ENCODE data around the gene RGS7BP.
"Not testable (repeated sequence)": the region's sequence is repeated elsewhere in the genome, so short reads cannot be mapped to it uniquely, and the experiment has no call there.

Gene RGS7BP

DNA sequence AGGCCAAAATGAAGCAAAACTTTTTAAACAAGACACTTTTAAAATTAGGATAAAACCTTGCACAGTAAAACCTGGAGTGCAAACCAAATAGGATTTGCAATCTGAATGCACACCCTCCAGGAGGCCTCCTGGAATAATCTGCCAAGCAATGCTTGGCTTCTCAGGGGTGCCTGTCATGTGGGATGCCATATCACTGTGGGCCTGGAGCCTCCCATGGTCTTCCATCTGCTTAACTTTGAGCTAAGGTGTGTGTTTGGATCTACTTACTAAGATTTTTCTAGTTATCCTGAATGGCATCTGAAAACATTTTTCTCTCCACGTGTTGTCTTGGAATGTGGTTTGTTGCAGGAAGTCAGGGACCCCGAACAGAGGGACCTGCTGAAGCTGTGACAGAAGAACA lies 52.1 kb downstream of the RGS7BP start:
- FAIRE-seq (no peak), DNase-seq (ENCODE audit: insufficient read length, low spot score) (no peak)

DNA sequence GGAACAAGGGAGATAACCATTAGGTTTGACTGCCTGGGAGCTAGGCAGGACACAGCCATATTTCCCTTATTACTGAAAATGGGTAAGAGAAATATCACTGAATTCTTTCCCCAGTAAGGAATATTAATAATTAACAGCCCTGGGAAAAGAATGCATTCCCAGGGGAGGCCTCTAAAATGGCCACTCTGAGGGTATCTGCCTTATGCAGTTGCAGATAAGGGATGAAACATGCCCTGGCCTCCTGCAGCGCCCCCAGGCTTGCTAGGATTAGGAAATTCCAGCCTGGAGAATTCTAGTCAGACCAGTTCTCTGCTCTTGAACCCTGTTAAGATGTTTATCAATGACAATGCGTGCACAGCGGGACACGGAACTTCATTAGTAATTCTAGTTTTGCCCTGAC lies 52.8 kb downstream of the RGS7BP start:
- FAIRE-seq = not testable (repeated sequence)

DNA sequence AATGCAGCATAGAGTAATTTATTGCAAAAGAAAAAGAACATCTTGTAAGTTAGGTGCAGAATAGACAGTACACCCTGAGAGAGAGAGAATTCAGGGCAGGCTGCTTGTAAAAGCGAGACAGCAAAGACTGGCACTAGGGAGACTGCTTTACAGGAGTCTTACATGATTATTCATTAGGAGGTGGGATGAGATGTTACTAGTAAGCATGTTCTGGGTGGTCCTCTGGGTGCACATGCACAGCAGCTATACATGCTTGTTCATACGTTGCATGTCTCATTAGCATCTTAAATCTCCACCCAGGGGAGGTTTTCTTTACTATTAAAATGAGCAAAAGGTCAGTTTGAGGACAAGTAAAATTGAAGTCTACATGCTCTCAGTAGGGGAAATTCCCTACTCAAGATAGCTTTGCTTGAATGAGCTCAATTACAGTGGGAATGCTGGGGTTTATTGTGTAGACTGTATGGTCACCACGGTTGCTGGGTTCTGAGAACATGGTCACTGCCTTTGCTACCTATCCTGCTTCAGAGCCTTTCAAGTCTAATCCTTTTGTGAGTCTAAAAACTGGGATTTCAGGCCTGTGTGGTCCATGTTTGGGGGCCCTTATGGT lies 60.6 kb downstream of the RGS7BP start:
- FAIRE-seq (no peak), DNase-seq (ENCODE audit: insufficient read length, low spot score) (no peak)

More for the DNA sequence above, 52.8 kb downstream of the RGS7BP start:
- DNase-seq (ENCODE audit: insufficient read length, low spot score) = not testable (repeated sequence)

DNA sequence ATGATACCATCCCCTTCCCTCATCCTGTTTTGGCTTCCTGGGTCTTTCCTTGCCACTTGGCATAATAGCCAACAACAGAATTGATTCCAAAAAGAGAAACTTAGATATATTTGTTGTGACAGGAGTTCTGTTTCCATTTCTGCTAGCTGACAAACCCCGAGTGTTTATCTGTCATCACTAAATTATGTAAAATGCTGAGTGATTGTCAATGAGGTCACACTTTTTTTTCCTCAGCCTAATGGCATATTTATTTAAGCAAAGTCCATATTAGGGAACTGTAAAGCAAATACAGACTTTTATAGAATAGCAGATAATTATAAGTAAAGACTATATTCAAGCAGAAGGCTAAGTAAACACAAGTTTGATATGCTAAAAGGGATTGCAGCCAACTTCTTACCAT lies 64.0 kb downstream of the RGS7BP start:
- DNase-seq (ENCODE audit: insufficient read length, low spot score) (no peak), FAIRE-seq (no peak)

DNA sequence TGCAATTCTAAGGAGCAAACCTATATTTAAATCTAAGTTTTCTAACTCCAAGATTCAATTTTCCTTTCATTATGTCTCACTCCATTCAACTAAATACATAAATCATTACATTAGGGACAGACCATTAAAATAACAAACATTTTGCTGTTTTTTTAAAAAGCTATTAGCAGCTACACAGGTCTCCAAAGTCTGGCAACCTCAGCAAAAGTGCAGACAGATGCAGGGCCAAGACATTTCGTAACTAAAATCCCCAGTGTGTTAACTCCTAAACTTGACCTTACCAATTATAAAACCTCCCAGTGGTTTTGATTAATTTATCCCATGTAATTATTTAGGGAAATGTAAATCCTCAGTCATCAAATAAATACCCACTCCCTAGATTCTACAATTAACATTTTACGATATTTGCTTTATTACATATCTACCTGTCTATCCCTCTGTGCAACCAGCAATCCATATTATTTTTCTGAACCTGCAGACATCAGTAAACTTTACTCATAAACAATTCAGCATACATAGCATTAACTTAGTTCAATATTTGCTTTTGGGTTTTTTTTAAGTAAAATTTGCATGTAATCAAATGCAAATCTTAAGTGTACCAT lies 64.7 kb downstream of the RGS7BP start:
- no peak for FAIRE-seq
- DNase-seq (ENCODE audit: insufficient read length, low spot score) = no peak

DNA sequence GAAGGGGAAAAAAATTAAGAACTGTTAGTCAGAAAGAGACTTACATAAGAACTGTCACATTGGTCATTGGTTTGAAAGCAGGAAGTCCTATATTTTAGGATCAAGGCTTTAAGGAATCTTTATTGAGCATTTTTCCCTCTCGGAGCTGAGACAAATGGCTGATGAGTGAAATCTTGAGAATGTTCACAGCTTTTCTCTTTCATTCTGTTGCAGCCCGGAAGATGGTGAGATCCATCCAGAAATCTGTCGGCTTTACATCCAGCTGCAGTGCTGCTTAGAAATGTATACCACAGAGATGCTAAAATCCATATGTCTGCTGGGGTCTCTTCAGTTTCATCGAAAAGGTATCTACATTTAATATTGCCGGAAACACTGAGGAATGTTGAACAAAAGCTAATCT lies 69.7 kb downstream of the RGS7BP start:
- no peak for FAIRE-seq

DNA sequence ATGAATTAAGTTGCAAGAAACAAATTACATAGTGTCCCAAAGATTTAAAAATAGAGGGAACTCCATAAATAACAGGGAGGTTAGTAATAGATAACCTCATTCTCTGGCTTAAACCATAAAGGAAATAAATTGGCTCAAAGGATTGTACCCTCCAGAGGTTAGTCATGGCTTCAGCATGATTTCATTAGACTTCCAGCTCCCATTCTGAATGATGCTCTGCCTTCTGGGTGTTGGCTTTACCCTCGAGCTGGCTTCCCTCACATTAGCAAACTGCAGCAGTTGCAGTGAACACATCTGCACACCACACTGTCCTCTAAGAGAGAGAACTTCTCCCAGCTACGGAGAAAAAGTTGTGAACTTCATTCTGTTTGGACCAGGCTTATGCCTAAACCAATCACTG lies 70.4 kb downstream of the RGS7BP start:
- no peak for FAIRE-seq
- DNase-seq (ENCODE audit: insufficient read length, low spot score) = no peak

More for the DNA sequence above, 69.7 kb downstream of the RGS7BP start:
- DNase-seq (ENCODE audit: insufficient read length, low spot score) = no peak

DNA sequence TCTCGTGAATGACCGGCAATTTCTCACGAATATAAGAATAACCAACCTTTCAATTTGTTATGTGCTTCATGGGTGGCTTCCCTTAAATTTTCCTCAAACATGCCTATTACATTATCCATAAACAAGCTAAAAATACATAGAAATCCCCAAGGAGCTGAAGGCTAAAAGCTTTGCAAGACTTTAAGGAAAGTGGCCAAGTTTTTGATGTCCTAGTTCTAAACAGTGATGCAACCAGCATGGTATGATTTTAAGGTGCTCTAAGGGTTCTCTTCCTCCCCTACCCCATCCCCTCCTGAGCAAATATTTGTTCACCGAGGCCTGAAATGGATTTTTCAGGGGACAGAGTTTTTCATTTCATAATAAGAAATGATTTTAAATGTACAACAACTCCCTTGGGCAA lies 79.8 kb downstream of the RGS7BP start:
- FAIRE-seq = no peak
- DNase-seq (ENCODE audit: insufficient read length, low spot score) = no peak

DNA sequence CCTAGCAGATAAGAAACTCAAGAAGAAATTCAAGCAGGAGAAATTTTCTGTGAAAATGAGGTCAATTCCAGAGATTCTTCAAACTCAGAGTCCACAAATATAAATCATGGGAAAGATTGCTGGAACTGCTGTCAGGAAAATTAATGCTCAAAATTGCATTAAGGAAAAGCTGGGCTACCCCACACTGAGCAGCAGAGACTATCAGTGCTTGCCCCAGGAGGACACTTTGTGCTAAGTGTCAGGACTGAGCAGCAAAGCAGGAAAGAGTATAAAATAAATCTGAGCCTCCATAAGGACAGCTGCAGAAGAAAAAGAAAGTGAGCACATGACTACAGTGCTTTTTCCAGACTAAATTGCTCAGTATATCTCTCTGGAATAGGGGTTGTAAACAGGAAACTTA lies 81.6 kb downstream of the RGS7BP start:
- DNase-seq (ENCODE audit: insufficient read length, low spot score) (no peak), FAIRE-seq (no peak)

DNA sequence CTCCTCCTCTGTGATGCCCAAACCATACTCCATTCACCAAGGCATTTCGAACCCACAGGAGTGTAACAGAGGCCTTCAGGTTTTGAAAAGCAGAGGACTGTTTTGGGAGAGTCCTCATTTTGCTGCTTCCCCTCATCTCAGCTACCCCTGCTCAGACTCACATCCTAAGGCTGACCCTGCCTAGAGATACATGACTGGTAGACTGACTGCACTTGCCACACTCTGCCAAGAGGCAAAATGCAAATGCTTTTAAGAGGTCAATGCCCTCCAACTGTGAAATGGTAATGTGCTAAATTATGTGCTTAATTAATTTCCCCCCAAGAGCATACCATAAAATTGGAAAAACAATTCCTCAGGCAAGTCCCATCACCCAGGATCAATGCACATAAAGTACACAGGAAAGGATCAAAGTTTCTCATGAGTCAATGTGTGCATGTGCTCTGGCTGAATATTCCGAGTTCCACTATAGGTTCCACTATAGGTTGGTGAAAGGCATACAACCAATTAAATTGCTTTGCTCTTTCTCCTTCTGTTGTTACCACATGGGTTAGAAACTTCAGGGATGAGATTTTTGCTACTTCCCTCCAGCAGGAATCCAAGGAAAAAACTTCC lies 87.0 kb downstream of the RGS7BP start:
- FAIRE-seq = no peak
- no peak for DNase-seq (ENCODE audit: insufficient read length, low spot score)

DNA sequence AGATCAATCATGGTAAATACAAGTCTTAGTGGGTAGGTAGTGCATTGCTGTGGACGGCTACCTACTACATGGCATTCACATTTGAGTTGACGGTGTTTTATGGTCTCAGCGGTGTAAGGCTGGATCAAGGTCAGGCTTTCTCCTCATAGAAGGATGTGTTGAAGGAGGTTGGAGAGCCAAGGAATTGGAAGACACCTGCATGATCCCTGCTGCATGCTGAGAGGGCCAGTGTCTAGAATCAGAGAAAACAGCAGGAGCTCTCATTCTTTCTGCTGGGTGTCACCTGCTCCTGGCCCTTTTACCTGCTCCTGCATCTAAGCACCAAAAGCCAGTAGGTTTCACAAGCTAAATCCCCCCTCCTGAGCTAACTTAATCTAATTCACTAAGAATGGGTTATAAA lies 88.2 kb downstream of the RGS7BP start:
- FAIRE-seq = no peak
- no peak for DNase-seq (ENCODE audit: insufficient read length, low spot score)

DNA sequence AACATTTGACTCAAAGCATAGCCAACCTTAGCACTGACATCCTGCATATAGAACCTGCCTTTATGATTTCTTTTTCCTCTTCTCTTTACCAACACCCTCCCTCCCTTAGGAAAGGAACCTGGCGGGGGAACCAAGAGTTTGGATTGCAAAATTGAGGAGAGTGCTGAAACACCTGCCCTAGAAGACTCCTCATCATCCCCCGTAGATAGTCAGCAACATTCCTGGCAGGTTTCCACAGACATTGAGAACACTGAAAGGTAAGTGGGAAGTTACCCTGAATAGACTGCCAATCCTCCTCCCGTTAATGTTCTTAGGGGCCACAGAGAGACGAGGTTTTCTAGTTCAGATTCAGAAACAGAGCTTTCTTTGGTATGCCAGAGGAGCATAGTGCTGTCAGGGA lies 88.8 kb downstream of the RGS7BP start:
- DNase-seq (ENCODE audit: insufficient read length, low spot score) = no peak
- FAIRE-seq = no peak

DNA sequence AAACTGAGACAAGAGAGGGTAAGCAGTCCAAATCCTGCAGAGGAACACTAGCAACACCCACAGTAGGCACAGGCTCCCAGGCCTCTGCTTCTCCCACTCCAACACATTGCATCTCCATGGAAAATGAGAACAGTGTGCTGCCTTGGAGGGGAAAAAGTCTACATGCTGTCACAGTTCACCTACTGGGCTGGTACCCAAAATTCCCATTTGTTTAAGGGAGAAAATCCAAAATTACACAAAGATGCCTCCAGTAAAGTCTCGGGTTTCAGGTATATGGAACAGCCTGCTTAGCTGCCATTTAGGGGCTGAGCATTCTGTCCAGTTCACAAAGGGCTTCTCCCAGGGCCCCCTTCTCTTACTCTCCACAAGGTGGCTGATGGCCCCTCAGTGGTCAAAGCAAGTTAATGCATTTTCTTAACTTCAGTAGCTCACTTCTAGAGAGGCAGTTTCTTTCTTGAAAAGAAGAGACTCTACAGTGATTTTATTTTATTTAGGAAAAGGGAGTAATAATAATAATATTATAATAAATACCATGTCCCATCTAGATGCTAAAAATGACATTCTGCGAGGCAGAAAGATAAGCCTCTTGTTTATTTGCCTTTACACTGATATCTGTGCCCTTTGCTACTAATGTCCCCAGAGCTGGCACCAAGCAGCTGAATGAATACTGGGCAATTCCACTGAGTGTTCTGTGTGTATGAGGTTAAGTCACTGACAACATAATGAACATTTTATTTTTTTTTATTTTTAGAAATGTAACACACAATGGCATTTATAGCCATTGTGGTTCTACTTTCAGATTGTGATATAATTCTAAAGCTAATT lies 89.4 kb downstream of the RGS7BP start:
- DNase-seq (ENCODE audit: insufficient read length, low spot score) = no peak
- no peak for FAIRE-seq

DNA sequence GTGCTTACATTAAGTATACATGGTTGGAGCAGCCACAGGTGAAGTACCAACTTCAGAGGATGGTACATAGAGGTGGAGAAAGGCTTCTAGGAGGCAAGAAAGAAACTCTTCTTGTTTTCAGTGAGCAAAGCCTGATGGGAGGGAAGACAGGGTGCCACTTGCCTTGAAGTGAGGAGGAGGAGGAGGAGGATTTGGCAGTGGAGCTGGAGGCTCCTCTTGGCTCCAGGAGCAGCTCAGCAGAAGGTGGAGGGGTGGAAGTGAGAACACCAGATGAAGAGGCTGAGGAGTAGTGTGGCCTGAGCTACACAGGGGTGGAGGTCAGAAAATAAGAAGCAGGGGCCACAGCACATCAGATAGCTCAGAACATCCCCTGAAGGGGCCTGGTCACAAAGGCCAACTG lies 93.4 kb downstream of the RGS7BP start:
- FAIRE-seq (no peak), DNase-seq (ENCODE audit: insufficient read length, low spot score) (no peak)

DNA sequence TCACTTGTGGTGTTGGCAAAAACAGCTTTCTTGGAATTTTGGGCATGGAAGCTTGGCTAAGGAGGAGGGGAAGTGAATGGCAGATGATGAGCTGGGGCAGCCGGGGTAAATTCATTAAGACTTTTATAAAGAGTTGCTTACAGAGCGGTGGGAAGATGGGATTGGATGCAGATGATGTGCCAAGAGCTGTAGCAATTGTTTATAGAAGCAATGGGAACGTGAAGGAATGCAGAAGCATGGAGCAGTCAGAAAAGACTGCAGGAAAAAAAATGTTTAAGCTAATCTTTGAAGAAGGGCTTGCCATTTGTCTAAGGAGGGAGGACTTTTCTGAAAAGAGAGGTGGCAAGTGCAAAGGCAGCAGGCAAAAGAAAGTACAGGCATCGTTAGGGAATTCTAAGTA lies 97.9 kb downstream of the RGS7BP start:
- FAIRE-seq = no peak
- DNase-seq (ENCODE audit: insufficient read length, low spot score) = no peak

DNA sequence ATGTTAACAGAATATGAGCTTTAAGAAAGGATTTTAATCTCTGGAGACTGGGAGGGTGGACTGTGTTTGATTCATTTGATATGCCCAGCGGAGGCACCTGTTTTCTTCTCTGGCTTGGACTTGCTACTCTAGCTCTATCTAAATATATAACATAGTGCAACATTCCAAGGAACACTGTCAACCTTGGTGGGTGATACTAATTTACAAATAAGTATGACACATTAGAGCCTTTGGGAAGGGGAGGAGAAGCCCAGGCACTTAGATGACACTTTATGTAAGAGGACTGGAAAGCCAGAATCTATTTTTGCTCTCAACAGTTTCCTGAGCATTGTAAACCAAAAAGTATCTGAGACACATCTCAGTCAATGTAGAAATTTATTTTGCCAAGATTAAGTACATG lies 101.1 kb downstream of the RGS7BP start:
- no peak for DNase-seq (ENCODE audit: insufficient read length, low spot score)
- FAIRE-seq = no peak

DNA sequence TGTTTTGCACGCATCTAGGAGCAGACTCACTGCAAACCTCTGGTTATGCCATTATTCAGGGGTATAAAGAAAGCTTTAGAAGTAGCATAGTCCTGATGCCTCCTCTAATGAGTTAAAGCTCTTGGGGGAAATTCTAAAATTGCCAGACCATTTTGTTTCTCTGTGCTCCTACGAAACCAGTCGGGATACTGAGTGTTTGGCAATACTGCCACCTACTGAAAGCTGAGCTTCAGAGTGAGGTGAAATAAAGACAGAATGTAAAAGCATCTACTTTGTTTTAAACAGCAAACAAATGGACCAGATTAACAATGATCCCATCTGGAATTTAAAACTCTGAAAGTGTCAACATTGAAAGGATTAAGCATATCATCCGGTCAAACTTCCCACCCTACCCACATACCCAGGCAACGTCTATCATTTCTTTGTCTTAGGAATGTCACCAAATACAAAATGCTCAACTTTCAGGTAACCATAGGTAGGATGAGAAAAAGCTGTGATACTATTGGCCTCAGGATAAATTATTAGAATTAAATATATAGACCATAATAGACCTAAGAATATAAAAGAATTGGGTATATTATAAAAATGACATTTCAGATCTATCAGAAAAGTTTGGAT lies 106.6 kb downstream of the RGS7BP start:
- FAIRE-seq (peak; percentile 81), DNase-seq (ENCODE audit: insufficient read length, low spot score) (no peak)

DNA sequence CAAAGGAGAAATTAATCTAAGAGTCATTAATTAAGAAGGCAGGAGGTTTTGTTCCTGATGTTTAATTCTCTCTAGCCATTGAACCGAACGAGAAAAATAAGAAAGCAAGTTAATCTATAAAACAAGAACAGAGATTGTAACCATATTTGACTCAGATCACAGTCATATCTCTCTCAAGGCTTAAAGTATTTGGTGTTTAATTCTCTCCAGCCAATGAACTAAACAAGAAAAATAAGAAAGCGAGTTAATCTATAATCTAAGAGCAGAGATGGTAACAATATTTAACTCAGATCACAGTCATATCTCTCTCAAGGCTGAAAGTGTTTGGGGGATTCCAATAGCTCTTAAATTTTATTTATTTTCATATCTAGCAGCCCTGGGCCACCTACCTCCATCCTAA lies 110.1 kb downstream of the RGS7BP start:
- no peak for FAIRE-seq
- no peak for DNase-seq (ENCODE audit: insufficient read length, low spot score)

DNA sequence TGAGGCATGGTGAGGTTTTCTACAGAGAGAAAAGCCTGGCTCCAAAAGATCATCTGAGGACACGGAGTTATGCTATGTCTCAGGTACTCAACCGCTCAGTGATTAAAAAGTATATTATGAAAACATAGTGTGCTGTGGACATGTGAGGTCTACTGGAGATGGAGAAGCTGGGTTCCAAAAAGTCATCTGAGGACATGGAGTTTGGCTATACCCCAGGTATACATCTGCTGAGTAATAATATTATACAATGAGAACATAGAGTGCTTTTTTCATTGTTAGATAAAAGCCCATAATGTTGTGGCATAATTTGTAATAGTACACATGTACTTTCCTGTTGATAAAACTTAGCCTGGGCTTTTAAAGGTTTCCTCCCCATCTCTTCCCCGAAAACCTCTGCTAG lies 113.8 kb downstream of the RGS7BP start:
- no peak for DNase-seq (ENCODE audit: insufficient read length, low spot score)
- no peak for FAIRE-seq

DNA sequence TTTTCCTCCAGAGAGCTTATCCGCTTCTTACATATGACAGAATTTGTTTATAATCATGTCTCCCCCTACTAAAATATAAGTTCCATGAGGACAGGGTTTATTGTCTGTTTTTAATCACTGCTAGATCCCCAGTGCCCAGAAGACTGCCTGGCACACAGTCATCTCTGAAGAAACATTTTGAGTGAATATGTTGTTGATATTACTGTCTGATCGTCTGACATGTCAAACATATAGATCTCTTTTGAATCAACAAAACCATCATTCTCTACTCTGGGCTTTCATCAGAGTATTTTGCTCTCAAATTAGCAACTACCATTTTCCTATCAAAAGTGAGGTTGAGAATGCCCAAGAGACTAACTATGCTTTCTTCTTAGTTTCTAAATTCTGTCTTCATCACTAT lies 117.2 kb downstream of the RGS7BP start:
- FAIRE-seq = no peak

DNA sequence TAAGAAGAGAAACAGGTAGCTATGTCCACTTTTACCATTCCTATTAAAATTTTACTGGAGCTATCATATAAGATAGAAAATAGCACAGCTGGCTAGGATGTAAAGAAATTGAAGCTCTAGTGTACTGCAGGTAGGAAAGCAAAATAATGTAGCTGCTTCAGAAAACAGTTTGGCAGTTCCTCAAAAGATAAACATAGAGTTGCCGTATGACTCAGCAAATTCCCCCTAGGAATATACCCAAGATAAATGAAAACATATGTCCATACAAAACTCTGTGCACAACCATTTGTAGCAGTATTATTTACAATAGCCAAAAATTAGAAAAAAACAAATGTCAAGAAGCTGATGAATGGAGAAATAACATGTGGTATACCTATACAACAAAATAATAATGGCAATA lies 119.9 kb downstream of the RGS7BP start:
- DNase-seq (ENCODE audit: insufficient read length, low spot score) (no peak), FAIRE-seq (no peak)

More for the DNA sequence above, 117.2 kb downstream of the RGS7BP start:
- DNase-seq (ENCODE audit: insufficient read length, low spot score) = no peak

All from GM19239 (cell line).